Hepatocyte (in vitro differentiated cells): ENCODE data around the gene ROBO1. TPM values are rescaled to one million over a fixed set of nuclear protein-coding genes. Genes with fewer than 3 reads are reported as not detected.

Source experiments
- DNase-seq: peaks from one replicate; pipeline ENCODE4 v3.0.0-alpha.2; 2016; ENCODE audit warnings: low spot score
- H2AFZ ChIP-seq: fragments of 200-600 bp; sonication (generic); 2 replicates; pipeline ENCODE4 v1.6.0; 2016; ENCODE audit warnings: antibody characterized with exemption, mild to moderate bottlenecking
- H3K27ac ChIP-seq: fragments of 200-600 bp; sonication (generic); 2 replicates; pipeline ENCODE4 v1.5.1; 2016; ENCODE audit warnings: mild to moderate bottlenecking
- H3K27me3 ChIP-seq: fragments of 200-600 bp; sonication (generic); 2 replicates; pipeline ENCODE4 v1.6.1; 2016
- H3K36me3 ChIP-seq: fragments of 200-600 bp; sonication (generic); replicated peaks from 2 replicates; pipeline ENCODE4 v1.5.1; 2016; ENCODE audit warnings: low read depth; ENCODE audit not compliant: insufficient read depth
- H3K4me1 ChIP-seq: fragments of 200-600 bp; sonication (generic); 2 replicates; pipeline ENCODE4 v1.5.1; 2016; ENCODE audit warnings: mild to moderate bottlenecking, moderate library complexity; ENCODE audit not compliant: insufficient read depth
- H3K4me2 ChIP-seq: fragments of 200-600 bp; sonication (generic); 2 replicates; pipeline ENCODE4 v1.6.0; 2016
- H3K4me3 ChIP-seq: fragments of 200-600 bp; sonication (generic); 2 replicates; pipeline ENCODE4 v1.5.1; 2016; ENCODE audit warnings: mild to moderate bottlenecking
- H3K79me2 ChIP-seq: fragments of 200-600 bp; sonication (generic); 2 replicates; pipeline ENCODE4 v1.6.0; 2017; ENCODE audit warnings: mild to moderate bottlenecking
- H3K9me2 ChIP-seq: fragments of 200-600 bp; sonication (generic); replicated peaks from 2 replicates; pipeline ENCODE4 v1.6.0; 2017; ENCODE audit warnings: mild to moderate bottlenecking; ENCODE audit not compliant: insufficient read depth
- H3K9me3 ChIP-seq: fragments of 200-600 bp; sonication (generic); 2 replicates; pipeline ENCODE4 v1.5.1; 2016; ENCODE audit warnings: low read depth, mild to moderate bottlenecking
- H4K20me1 ChIP-seq: fragments of 200-600 bp; sonication (generic); 2 replicates; pipeline ENCODE4 v1.6.0; 2016; ENCODE audit warnings: mild to moderate bottlenecking; ENCODE audit not compliant: insufficient read depth, poor library complexity, severe bottlenecking
- EZH2 ChIP-seq: fragments of 200-600 bp; sonication (generic); IDR thresholded peaks from 2 replicates; pipeline ENCODE4 v1.6.1; 2016; ENCODE audit warnings: antibody characterized with exemption, mild to moderate bottlenecking, borderline replicate concordance
- EZH2phosphoT487 ChIP-seq: fragments of 200-600 bp; sonication (generic); IDR thresholded peaks from one replicate; pipeline ENCODE4 v1.6.1; 2018; ENCODE audit warnings: antibody characterized with exemption, mild to moderate bottlenecking, low read depth, moderate library complexity; ENCODE audit not compliant: unreplicated experiment, severe bottlenecking
- WGBS: methylation state at CpG from one replicate; pipeline ENCODE4 v1.1.6; 2016; ENCODE audit warnings: low lambda C conversion rate; ENCODE audit errors: missing lambda C conversion rate; 5-methylcytosine and 5-hydroxymethylcytosine counted together
- polyA plus RNA-seq: library from polyadenylated mRNA; unstranded; fragments of >200 nt; fragmentation: Nextera tagmentation; extraction: Ambion mirVana; gene quantifications from 2 replicates; pipeline ENCODE4 v1.2.1, GENCODE V29; 2016
- total RNA-seq: library from RNA; depleted of rRNA; stranded (reverse); fragments of >200 nt; gene quantifications from 2 replicates; pipeline ENCODE4 v1.2.3, GENCODE V29; 2014
- TF ChIP-seq, protein P1 (sequence below): fragments of 200-600 bp; sonication (generic); IDR thresholded peaks from 2 replicates; pipeline ENCODE4 v1.5.1; 2016; ENCODE audit warnings: antibody characterized with exemption, mild to moderate bottlenecking; ENCODE audit not compliant: poor library complexity

ROBO1 gene
- total and polyA plus RNA-seq, 2 experiments from 2014 or later: 13.6 to 44.3 TPM

DNA sequence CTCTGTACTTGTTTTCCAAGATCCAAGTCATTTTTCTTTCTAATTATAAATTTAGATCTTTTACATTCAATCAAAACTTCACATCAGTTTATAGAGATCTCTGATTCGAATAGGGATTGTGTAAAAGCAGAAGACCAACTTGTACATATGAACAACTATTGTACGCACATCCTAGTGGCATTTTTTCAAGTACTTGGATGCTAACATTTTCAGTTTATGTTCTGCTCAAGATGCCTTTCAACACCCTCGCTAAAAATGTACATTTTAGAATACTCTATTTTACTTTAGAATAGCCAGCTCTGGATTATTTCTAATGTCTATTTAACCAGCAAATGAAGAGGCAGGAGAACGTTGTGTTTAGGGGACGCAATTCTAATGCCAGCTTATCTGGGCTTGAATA, 340.7 kb downstream of the ROBO1 start:
- Histone ChIP-seq H3K27me3 (no peaks in the 10 kb centered on the region), H2AFZ (no peak overlapping the region), H3K36me3 (no peaks in the 10 kb centered on the region), H3K9me2 (no peaks in the 10 kb centered on the region), H3K4me3 (no peak overlapping the region), H3K4me1 (no peaks in the 10 kb centered on the region), H3K27ac (no peak overlapping the region), H3K4me2 (no peak overlapping the region), H3K9me3 (no peaks in the 10 kb centered on the region), H4K20me1 (no peaks in the 10 kb centered on the region), H3K79me2 (no peaks in the 10 kb centered on the region)
- 83% methylated on average over 5 of the region's 5 CpGs for WGBS
- no peak for DNase-seq
- TF ChIP-seq EZH2phosphoT487: no peak
- TF ChIP-seq, protein P1, sequence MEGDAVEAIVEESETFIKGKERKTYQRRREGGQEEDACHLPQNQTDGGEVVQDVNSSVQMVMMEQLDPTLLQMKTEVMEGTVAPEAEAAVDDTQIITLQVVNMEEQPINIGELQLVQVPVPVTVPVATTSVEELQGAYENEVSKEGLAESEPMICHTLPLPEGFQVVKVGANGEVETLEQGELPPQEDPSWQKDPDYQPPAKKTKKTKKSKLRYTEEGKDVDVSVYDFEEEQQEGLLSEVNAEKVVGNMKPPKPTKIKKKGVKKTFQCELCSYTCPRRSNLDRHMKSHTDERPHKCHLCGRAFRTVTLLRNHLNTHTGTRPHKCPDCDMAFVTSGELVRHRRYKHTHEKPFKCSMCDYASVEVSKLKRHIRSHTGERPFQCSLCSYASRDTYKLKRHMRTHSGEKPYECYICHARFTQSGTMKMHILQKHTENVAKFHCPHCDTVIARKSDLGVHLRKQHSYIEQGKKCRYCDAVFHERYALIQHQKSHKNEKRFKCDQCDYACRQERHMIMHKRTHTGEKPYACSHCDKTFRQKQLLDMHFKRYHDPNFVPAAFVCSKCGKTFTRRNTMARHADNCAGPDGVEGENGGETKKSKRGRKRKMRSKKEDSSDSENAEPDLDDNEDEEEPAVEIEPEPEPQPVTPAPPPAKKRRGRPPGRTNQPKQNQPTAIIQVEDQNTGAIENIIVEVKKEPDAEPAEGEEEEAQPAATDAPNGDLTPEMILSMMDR: no peak

DNA sequence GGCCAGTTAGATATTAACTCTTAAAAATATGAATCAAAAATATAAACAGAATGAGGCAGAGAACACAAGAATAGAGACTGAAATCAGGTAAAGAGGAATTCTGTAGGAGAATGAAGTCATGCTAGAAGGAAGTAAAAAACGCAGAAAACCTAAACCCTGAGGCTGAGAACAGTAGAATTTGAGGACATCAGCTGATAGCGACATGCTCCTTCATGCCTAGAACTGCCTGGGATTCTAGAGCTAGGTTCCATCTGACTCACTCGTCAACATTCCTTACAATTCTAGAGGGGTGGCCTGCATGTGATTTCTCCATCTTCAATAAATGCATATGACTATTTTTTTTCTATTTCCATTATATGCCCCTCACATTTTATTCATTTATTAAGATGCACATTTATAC, 343.0 kb downstream of the ROBO1 start:
- no peak overlapping the region for H3K4me3 ChIP-seq
- H3K4me2 ChIP-seq: no peak overlapping the region
- H3K9me2 ChIP-seq: no peaks in the 10 kb centered on the region
- no peak overlapping the region for H3K27ac ChIP-seq
- H3K9me3 ChIP-seq: no peaks in the 10 kb centered on the region
- no peaks in the 10 kb centered on the region for H3K36me3 ChIP-seq
- no peaks in the 10 kb centered on the region for H3K27me3 ChIP-seq
- DNase-seq: no peak
- H2AFZ ChIP-seq: no peak overlapping the region
- H3K79me2 ChIP-seq: no peaks in the 10 kb centered on the region
- no peaks in the 10 kb centered on the region for H3K4me1 ChIP-seq
- H4K20me1 ChIP-seq: no peaks in the 10 kb centered on the region
- TF ChIP-seq EZH2: no peak
- TF ChIP-seq EZH2phosphoT487: no peak
- TF ChIP-seq, protein P1: no peak
- 90% methylated on average over 3 of the region's 3 CpGs for WGBS

DNA sequence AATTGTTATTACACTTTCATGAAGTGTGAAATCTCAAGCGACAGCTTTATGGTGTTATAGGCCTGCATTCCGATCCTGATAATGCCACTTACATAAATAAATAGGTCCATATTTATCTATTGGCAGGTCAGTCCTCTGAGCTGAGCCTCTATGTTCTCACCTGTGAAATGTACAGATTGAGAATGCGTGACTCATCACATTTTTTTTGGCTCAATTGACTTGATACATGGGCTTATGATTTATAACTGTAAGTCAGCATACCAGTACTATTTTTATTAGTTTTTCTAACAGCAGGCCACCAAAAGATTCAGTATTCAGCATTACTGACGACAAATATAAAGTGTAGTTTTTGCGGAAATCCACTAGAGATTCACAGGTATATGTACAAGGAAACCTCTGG, 344.4 kb downstream of the ROBO1 start:
- Histone ChIP-seq H3K4me1 (no peaks in the 10 kb centered on the region), H3K79me2 (no peaks in the 10 kb centered on the region), H3K36me3 (no peaks in the 10 kb centered on the region), H4K20me1 (no peaks in the 10 kb centered on the region), H2AFZ (no peak overlapping the region), H3K27ac (no peak overlapping the region), H3K9me2 (no peaks in the 10 kb centered on the region), H3K9me3 (no peaks in the 10 kb centered on the region), H3K4me2 (no peak overlapping the region), H3K27me3 (no peaks in the 10 kb centered on the region), H3K4me3 (no peak overlapping the region)
- TF ChIP-seq, protein P1: no peak
- no peak for TF ChIP-seq EZH2
- no peak for TF ChIP-seq EZH2phosphoT487
- WGBS: 90% methylated on average over 5 of the region's 5 CpGs
- DNase-seq: no peak

DNA sequence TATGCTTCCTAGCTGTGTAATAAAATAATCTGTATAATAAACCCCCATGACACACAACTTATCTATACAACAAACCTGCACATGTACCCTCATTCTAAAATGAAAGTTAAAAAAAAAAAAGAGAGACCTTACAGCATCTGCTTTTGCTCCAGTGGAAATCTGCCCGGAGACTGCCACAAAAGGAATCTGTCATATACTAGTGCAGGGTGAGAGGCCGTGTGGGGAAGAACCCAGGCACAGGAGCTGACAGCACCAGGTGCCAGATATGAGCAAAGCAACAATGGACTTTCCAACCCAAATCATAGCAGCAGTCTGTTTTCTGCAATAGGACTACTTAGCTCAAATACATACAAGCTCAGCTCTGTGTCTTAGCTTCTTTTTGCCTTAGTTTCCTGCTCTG, 346.5 kb downstream of the ROBO1 start:
- H3K4me3 ChIP-seq: no peak overlapping the region
- H3K9me3 ChIP-seq: no peaks in the 10 kb centered on the region
- no peaks in the 10 kb centered on the region for H3K9me2 ChIP-seq
- WGBS: 77% methylated on average over 2 of the region's 2 CpGs
- H3K4me2 ChIP-seq: no peak overlapping the region
- no peaks in the 10 kb centered on the region for H3K79me2 ChIP-seq
- no peak overlapping the region for H3K27ac ChIP-seq
- no peak for DNase-seq
- H3K27me3 ChIP-seq: no peaks in the 10 kb centered on the region
- TF ChIP-seq, protein P1: no peak
- no peak for TF ChIP-seq EZH2phosphoT487
- no peak for TF ChIP-seq EZH2
- no peaks in the 10 kb centered on the region for H3K36me3 ChIP-seq
- no peaks in the 10 kb centered on the region for H3K4me1 ChIP-seq
- H2AFZ ChIP-seq: no peak overlapping the region
- no peaks in the 10 kb centered on the region for H4K20me1 ChIP-seq
